CD4-positive, alpha-beta memory T cell (primary cell): Measurements from ENCODE around the gene ATN1. TPM values are rescaled to one million over a fixed set of nuclear protein-coding genes. Genes with fewer than 3 reads are reported as not detected.
A peak's percentile ranks its signal among the peaks of the same experiment; 100 is the strongest.

Source experiments
- CTCF ChIA-PET: fragments of 350-600 bp; sonication (Branson Sonifier 250); formaldehyde crosslinking; loops from one replicate; lab custom pipeline; 2021; ENCODE audit warnings: inconsistent platforms; ENCODE audit not compliant: partially characterized antibody; lab: Charles Lee
- POLR2A ChIA-PET: fragments of 350-600 bp; sonication (Branson Sonifier 250); formaldehyde crosslinking; loops from one replicate; lab custom pipeline; 2021; ENCODE audit not compliant: partially characterized antibody; lab: Charles Lee
- DNase-seq, 5 donors: peaks; one replicate each; pipeline versions ENCODE4 v3.0.0 to v3.0.0-alpha.2; 2020 to 2022; ENCODE audit warnings: mixed read lengths in 1 of 5
- H3K27ac ChIP-seq: one replicate; pipeline ENCODE4 v1.7.0; 2013; ENCODE audit warnings: low read depth, low read length
- H3K27me3 ChIP-seq: 2 replicates; pipeline ENCODE4 v1.7.0; 2013; ENCODE audit warnings: mild to moderate bottlenecking, low read length, moderate library complexity; ENCODE audit not compliant: insufficient read depth
- H3K36me3 ChIP-seq: 2 replicates; pipeline ENCODE4 v1.7.0; 2013; ENCODE audit warnings: mild to moderate bottlenecking, low read length, moderate library complexity; ENCODE audit not compliant: insufficient read depth
- H3K4me1 ChIP-seq: 2 replicates; pipeline ENCODE4 v1.7.0; 2013; ENCODE audit warnings: mild to moderate bottlenecking, low read length, moderate library complexity; ENCODE audit not compliant: insufficient read depth
- H3K4me3 ChIP-seq, 2 donors: one replicate each; pipeline ENCODE4 v1.7.0; 2013; ENCODE audit warnings: low read length in 2 of 2, mild to moderate bottlenecking in 1 of 2
- H3K9me3 ChIP-seq, 2 donors: one replicate each; pipeline ENCODE4 v1.7.0; 2013; ENCODE audit warnings: low read length in 2 of 2, control low read depth in 1 of 2; ENCODE audit not compliant: control insufficient read depth in 1 of 2
- H3K27ac Mint-ChIP-seq, 7 donors: one replicate each; pipeline ENCODE4 v1.8.0; 2020 to 2021; ENCODE audit warnings: mixed read lengths in 7 of 7, mild to moderate bottlenecking in 6 of 7, inconsistent platforms in 3 of 7, moderate library complexity in 3 of 7
- H3K27me3 Mint-ChIP-seq, 2 donors: one replicate each; pipeline ENCODE4 v1.8.0; 2020 to 2021; ENCODE audit warnings: mixed read lengths in 2 of 2
- H3K36me3 Mint-ChIP-seq, 2 donors: one replicate each; pipeline ENCODE4 v1.8.0; 2020 to 2021; ENCODE audit warnings: mixed read lengths in 2 of 2, inconsistent platforms in 1 of 2, mild to moderate bottlenecking in 1 of 2
- H3K4me1 Mint-ChIP-seq, 4 donors: one replicate each; pipeline ENCODE4 v1.8.0; 2020 to 2021; ENCODE audit warnings: mixed read lengths in 4 of 4, mild to moderate bottlenecking in 1 of 4
- H3K4me3 Mint-ChIP-seq, 8 donors: one replicate each; pipeline ENCODE4 v1.8.0; 2020 to 2021; ENCODE audit warnings: mixed read lengths in 8 of 8, mild to moderate bottlenecking in 7 of 8, moderate library complexity in 6 of 8, inconsistent platforms in 3 of 8
- H3K9me3 Mint-ChIP-seq, 8 donors: one replicate each; pipeline ENCODE4 v1.8.0; 2020 to 2021; ENCODE audit warnings: mixed read lengths in 8 of 8, mild to moderate bottlenecking in 5 of 8, inconsistent platforms in 3 of 8, moderate library complexity in 1 of 8
- intact Hi-C: fragments of 100-400 bp; cut with micrococcal nuclease; formaldehyde crosslinking; loops from one replicate; pipeline ENCODE4 v1.15.1; 2023
- polyA plus RNA-seq, 2 donors: library from polyadenylated mRNA; unstranded; fragments of 300-500 nt; fragmentation: Illumina TruSeq; gene quantifications; one replicate each; pipeline ENCODE4 v1.2.3, GENCODE V29; 2021
- total RNA-seq, 2 experiments: library from RNA; stranded (reverse); gene quantifications; one replicate each; pipeline ENCODE4 v1.2.3, GENCODE V29; 2021

ATN1 gene
- total and polyA plus RNA-seq, 4 experiments from 2014 or later = 0.16 to 33.0 (median 16.7) TPM

DNA sequence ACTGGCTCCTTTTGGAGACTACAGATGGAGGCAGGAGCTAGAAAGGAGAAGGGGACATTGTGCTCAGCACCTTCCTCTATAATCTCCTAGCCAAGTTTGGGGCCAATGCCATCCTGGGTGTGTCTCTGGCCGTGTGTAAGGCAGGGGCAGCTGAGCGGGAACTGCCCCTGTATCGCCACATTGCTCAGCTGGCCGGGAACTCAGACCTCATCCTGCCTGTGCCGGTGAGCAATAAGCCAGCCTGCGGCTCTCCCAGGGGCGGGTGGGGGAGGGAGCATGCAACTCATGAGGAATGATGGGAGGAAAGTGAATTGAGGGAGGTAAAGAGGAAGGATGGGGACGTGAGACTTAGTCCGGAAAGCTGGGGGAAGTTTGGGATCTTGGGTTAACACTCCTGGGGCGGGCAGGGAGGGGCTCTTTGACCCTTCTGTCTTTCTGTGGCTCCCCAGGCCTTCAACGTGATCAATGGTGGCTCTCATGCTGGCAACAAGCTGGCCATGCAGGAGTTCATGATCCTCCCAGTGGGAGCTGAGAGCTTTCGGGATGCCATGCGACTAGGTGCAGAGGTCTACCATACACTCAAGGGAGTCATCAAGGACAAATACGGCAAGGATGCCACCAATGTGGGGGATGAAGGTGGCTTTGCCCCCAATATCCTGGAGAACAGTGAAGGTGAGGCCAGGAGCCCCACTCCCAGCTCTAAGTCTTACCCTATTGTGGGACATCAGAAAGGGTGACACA, 10.1 kb upstream of the ATN1 start:
- H3K36me3 Mint-ChIP-seq = peaks cover 22 to 51% of the 10 kb centered on the region in 2 donors
- peaks cover 29% of the 10 kb centered on the region for H3K4me1 ChIP-seq
- CTCF ChIA-PET = interaction anchor here (0.9 to 1.0 kb wide), 2 partner anchors 9 to 45 kb away, joined by 3 to 4 read pairs; no protein-coding TSS in a partner anchor
- no peak for DNase-seq
- POLR2A ChIA-PET = interaction anchor here (0.7 to 6.8 kb wide), 9 partner anchors 9 to 452 kb away, joined by 3 to 58 read pairs (median 4); partner anchors contain the start of genes ATN1, RNU7-1 and SPSB2
- no peaks in the 10 kb centered on the region for H3K9me3 ChIP-seq
- H3K36me3 ChIP-seq = peaks cover 17% of the 10 kb centered on the region
- H3K4me3 ChIP-seq = no peak overlapping the region
- no peak overlapping the region for H3K27ac ChIP-seq
- intact Hi-C loops = no loop called here
- no peaks in the 10 kb centered on the region for H3K27me3 ChIP-seq
- peak overlapping the region in 1 of 8 donors; percentile 1 for H3K4me3 Mint-ChIP-seq
- peaks cover 12 to 45% (median 26%) of the 10 kb centered on the region in 4 donors for H3K4me1 Mint-ChIP-seq
- peaks cover 0 to 5% (median 0%) of the 10 kb centered on the region in 8 donors for H3K9me3 Mint-ChIP-seq
- no peaks in the 10 kb centered on the region for H3K27me3 Mint-ChIP-seq
- H3K27ac Mint-ChIP-seq = peak overlapping the region in 3 of 7 donors; percentile 32 to 88 (median 84)

DNA sequence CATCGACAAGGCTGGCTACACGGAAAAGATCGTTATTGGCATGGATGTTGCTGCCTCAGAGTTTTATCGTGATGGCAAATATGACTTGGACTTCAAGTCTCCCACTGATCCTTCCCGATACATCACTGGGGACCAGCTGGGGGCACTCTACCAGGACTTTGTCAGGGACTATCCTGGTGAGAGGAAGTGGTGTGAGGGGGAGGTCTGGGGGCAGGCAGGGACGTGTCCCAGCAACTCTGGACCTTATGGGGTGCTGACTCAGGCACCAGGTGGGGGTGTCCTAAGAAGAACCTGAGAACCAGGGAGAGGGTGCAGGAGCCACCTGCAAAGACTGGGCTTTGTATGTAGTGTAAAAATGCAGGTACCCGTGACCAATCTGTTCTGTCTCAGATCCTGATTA, 8.2 kb upstream of the ATN1 start:
- H3K4me1 Mint-ChIP-seq = peaks cover 9 to 33% (median 21%) of the 10 kb centered on the region in 4 donors
- ChIA-PET CTCF (interaction anchor here (0.6 to 1.2 kb wide), 3 partner anchors 24 to 47 kb away, joined by 3 to 4 read pairs (median 4); partner anchors contain the start of genes C12orf57 and RNU7-1), POLR2A (interaction anchor here (1.1 to 1.7 kb wide), 4 partner anchors 10 to 28 kb away, joined by 3 to 4 read pairs (median 4); no protein-coding TSS in a partner anchor)
- H3K9me3 Mint-ChIP-seq = peaks cover 0 to 2% (median 0%) of the 10 kb centered on the region in 8 donors
- H3K27me3 Mint-ChIP-seq = no peaks in the 10 kb centered on the region
- H3K27ac Mint-ChIP-seq = peak overlapping the region in 5 of 7 donors; percentile 10 to 78 (median 54)
- Histone ChIP-seq H3K4me3 (no peak overlapping the region), H3K27ac (no peak overlapping the region), H3K4me1 (peaks cover 21% of the 10 kb centered on the region), H3K36me3 (peaks cover 17% of the 10 kb centered on the region), H3K9me3 (no peaks in the 10 kb centered on the region), H3K27me3 (no peaks in the 10 kb centered on the region)
- intact Hi-C loops = no loop called here
- no peak overlapping the region for H3K4me3 Mint-ChIP-seq
- H3K36me3 Mint-ChIP-seq = peaks cover 25 to 64% of the 10 kb centered on the region in 2 donors
- DNase-seq = no peak

DNA sequence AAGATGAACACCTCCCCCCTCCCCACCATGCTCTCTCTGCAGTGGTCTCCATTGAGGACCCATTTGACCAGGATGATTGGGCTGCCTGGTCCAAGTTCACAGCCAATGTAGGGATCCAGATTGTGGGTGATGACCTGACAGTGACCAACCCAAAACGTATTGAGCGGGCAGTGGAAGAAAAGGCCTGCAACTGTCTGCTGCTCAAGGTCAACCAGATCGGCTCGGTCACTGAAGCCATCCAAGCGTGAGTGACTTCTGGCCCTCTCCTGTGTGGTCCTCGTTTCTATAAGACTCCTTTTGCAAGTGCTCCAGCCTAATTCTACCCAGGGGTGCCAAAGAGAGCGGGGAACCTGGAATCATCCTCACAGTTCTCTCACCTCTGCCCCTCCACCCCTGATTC, 6.2 kb upstream of the ATN1 start:
- no peaks in the 10 kb centered on the region for H3K9me3 ChIP-seq
- Mint-ChIP-seq H3K4me3 (no peak overlapping the region), H3K36me3 (peaks cover 25 to 53% of the 10 kb centered on the region in 2 donors), H3K27me3 (no peaks in the 10 kb centered on the region), H3K9me3 (peaks cover 0 to 2% (median 0%) of the 10 kb centered on the region in 8 donors), H3K27ac (peak overlapping the region in 2 of 7 donors; percentile 17 to 37), H3K4me1 (peaks cover 10 to 27% (median 16%) of the 10 kb centered on the region in 4 donors)
- peaks cover 13% of the 10 kb centered on the region for H3K36me3 ChIP-seq
- DNase-seq = no peak
- H3K27ac ChIP-seq = no peak overlapping the region
- ChIA-PET POLR2A (interaction anchor here (0.9 to 8.2 kb wide), 3 partner anchors 15 to 30 kb away, joined by 3 to 154 read pairs (median 6); no protein-coding TSS in a partner anchor), CTCF (interaction anchor here (1.0 to 6.4 kb wide), 9 partner anchors 8 to 191 kb away, joined by 3 to 77 read pairs (median 4); partner anchors contain the start of genes C1RL, ENO2 and LPCAT3)
- H3K4me1 ChIP-seq = peaks cover 12% of the 10 kb centered on the region
- H3K4me3 ChIP-seq = no peak overlapping the region
- no peaks in the 10 kb centered on the region for H3K27me3 ChIP-seq
- intact Hi-C loops = loop anchor here (5.0 kb wide), 1 partner anchor 266 kb away; the partner anchor contains the start of gene PEX5

DNA sequence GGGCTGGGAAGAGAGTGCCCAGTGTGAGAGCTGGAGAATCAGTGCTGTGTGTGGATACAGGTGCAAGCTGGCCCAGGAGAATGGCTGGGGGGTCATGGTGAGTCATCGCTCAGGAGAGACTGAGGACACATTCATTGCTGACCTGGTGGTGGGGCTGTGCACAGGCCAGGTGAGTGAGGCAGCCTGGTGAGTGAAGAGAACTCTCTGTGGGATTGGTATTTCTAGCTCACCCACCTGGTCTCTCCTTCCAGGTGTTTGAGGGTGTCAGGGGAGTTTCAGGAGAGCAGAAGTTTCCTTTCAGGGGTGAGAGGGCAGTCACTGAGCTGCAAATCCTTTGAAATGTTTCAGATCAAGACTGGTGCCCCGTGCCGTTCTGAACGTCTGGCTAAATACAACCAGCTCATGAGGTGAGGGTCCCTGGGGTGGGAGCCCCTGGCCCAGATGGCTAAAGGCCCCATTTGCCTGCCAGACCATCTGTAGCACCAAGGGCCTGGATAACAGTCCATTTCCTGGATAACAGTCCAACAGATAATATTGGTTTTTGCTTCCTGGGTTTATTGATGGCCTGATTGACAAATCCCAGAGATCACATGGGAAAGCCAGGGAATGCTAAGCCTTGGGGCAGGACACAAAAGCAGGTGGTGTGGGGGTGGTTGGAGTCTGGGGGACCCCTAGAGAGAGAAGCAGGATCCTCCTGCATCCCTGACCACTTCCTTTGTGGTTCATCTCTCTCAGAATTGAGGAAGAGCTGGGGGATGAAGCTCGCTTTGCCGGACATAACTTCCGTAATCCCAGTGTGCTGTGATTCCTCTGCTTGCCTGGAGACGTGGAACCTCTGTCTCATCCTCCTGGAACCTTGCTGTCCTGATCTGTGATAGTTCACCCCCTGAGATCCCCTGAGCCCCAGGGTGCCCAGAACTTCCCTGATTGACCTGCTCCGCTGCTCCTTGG, 5.5 kb upstream of the ATN1 start:
- no peaks in the 10 kb centered on the region for H3K9me3 ChIP-seq
- ChIA-PET POLR2A (interaction anchor here (0.7 to 8.2 kb wide), 4 partner anchors 8 to 49 kb away, joined by 3 to 154 read pairs (median 4); partner anchors contain the start of gene SPSB2), CTCF (interaction anchor here (0.9 to 6.4 kb wide), 10 partner anchors 8 to 190 kb away, joined by 3 to 77 read pairs (median 4); partner anchors contain the start of genes C1RL, ENO2 and LPCAT3)
- peaks cover 0 to 2% (median 0%) of the 10 kb centered on the region in 8 donors for H3K9me3 Mint-ChIP-seq
- H3K4me3 Mint-ChIP-seq = no peak overlapping the region
- H3K27ac Mint-ChIP-seq = peak overlapping the region in 4 of 7 donors; percentile 30 to 95 (median 49)
- H3K27me3 ChIP-seq = no peaks in the 10 kb centered on the region
- intact Hi-C loops = loop anchor here (5.0 kb wide), 1 partner anchor 265 kb away; the partner anchor contains the start of gene PEX5
- peaks cover 9% of the 10 kb centered on the region for H3K36me3 ChIP-seq
- DNase-seq = no peak
- no peaks in the 10 kb centered on the region for H3K27me3 Mint-ChIP-seq
- H3K36me3 Mint-ChIP-seq = peaks cover 18 to 47% of the 10 kb centered on the region in 2 donors
- H3K27ac ChIP-seq = no peak overlapping the region
- H3K4me1 Mint-ChIP-seq = peaks cover 13 to 33% (median 20%) of the 10 kb centered on the region in 4 donors
- no peak overlapping the region for H3K4me3 ChIP-seq
- H3K4me1 ChIP-seq = peaks cover 19% of the 10 kb centered on the region

DNA sequence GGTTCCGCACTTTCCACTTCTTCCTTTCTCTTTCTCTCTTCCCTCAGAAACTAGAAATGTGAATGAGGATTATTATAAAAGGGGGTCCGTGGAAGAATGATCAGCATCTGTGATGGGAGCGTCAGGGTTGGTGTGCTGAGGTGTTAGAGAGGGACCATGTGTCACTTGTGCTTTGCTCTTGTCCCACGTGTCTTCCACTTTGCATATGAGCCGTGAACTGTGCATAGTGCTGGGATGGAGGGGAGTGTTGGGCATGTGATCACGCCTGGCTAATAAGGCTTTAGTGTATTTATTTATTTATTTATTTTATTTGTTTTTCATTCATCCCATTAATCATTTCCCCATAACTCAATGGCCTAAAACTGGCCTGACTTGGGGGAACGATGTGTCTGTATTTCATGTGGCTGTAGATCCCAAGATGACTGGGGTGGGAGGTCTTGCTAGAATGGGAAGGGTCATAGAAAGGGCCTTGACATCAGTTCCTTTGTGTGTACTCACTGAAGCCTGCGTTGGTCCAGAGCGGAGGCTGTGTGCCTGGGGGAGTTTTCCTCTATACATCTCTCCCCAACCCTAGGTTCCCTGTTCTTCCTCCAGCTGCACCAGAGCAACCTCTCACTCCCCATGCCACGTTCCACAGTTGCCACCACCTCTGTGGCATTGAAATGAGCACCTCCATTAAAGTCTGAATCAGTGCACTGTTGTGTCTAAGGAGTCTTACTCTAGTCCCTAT, 4.6 kb upstream of the ATN1 start:
- H3K27ac ChIP-seq = no peak overlapping the region

More for the DNA sequence above, 4.6 kb upstream of the ATN1 start:
- H3K27me3 Mint-ChIP-seq = no peaks in the 10 kb centered on the region
- intact Hi-C loops = loop anchor here (5.0 kb wide), 1 partner anchor 264 kb away; the partner anchor contains the start of gene PEX5
- Histone ChIP-seq H3K9me3 (no peaks in the 10 kb centered on the region), H3K36me3 (peaks cover 9% of the 10 kb centered on the region), H3K4me3 (no peak overlapping the region), H3K27me3 (no peaks in the 10 kb centered on the region), H3K4me1 (peaks cover 19% of the 10 kb centered on the region)
- H3K9me3 Mint-ChIP-seq = peaks cover 0 to 2% (median 0%) of the 10 kb centered on the region in 8 donors
- ChIA-PET CTCF (interaction anchor here (0.8 to 6.4 kb wide), 23 partner anchors 9 to 189 kb away, joined by 3 to 77 read pairs (median 6); partner anchors contain the start of genes C12orf57, C1R, C1RL and ENO2), POLR2A (interaction anchor here (1.1 to 17.5 kb wide), 7 partner anchors 8 to 95 kb away, joined by 6 to 280 read pairs (median 58); partner anchors contain the start of genes C12orf57, ENO2, LPCAT3 and PTPN6)
- H3K4me3 Mint-ChIP-seq = no peak overlapping the region
- H3K36me3 Mint-ChIP-seq = peaks cover 18 to 44% of the 10 kb centered on the region in 2 donors
- H3K27ac Mint-ChIP-seq = peak overlapping the region in 6 of 7 donors; percentile 25 to 95 (median 83)
- no peak for DNase-seq
- peaks cover 13 to 34% (median 20%) of the 10 kb centered on the region in 4 donors for H3K4me1 Mint-ChIP-seq
